Duodenal mucosa (tissue), 2 donors: Measurements from ENCODE around the gene GAGE13.
"Not testable (repeated sequence)": the region's sequence is repeated elsewhere in the genome, so short reads cannot be mapped to it uniquely, and the experiment has no call there.

Source experiments
- H3K27ac ChIP-seq: one replicate; pipeline ENCODE4 v1.7.0; 2013; ENCODE audit warnings: low read depth, low read length
- H3K27me3 ChIP-seq, 2 donors: one replicate each; pipeline ENCODE4 v1.7.0; 2013; ENCODE audit warnings: low read length in 2 of 2, control low read depth in 1 of 2; ENCODE audit not compliant: insufficient read depth in 2 of 2, control insufficient read depth in 1 of 2
- H3K36me3 ChIP-seq, 2 donors: one replicate each; pipeline ENCODE4 v1.7.0; 2013; ENCODE audit warnings: low read length in 2 of 2, control low read depth in 1 of 2; ENCODE audit not compliant: insufficient read depth in 2 of 2, control insufficient read depth in 1 of 2
- H3K4me1 ChIP-seq, 2 donors: one replicate each; pipeline ENCODE4 v1.7.0; 2013; ENCODE audit warnings: low read length in 2 of 2, control low read depth in 1 of 2; ENCODE audit not compliant: insufficient read depth in 2 of 2, control insufficient read depth in 1 of 2
- H3K4me3 ChIP-seq, 2 donors: one replicate each; pipeline ENCODE4 v1.7.0; 2013; ENCODE audit warnings: low read length in 2 of 2, low read depth in 1 of 2
- H3K9ac ChIP-seq, 2 donors: one replicate each; pipeline ENCODE4 v1.7.0; 2013; ENCODE audit warnings: low read length in 2 of 2, low read depth in 1 of 2
- H3K9me3 ChIP-seq, 2 donors: one replicate each; pipeline ENCODE4 v1.7.0; 2013; ENCODE audit warnings: low read length in 2 of 2, control low read depth in 1 of 2; ENCODE audit not compliant: control insufficient read depth in 1 of 2

The GAGE13 gene, protein sequence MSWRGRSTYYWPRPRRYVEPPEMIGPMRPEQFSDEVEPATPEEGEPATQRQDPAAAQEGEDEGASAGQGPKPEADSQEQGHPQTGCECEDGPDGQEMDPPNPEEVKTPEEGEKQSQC

DNA sequence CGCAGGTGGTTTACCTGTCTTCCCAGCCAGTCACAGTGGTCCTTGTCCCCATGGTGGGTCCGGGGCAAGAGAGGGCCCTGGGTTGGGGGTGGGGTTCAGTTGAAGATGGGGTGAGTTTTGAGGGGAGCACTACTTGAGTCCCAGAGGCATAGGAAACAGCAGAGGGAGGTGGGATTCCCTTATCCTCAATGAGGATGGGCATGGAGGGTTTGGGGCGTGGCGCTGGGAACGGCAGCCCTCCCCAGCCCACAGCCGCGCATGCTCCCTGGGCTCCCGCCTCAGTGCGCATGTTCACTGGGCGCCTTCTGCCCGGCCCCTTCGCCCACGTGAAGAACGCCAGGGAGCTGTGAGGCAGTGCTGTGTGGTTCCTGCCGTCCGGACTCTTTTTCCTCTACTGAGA is at the start of gene GAGE13:
GAGE13 (plus strand) TSS at position 301 of the 400 bp plus-strand sequence. CDS start 1,156 bp downstream, outside the sequence.
- H3K9me3 ChIP-seq, H3K27me3 ChIP-seq, H3K4me1 ChIP-seq, H3K9ac ChIP-seq, H3K4me3 ChIP-seq, H3K36me3 ChIP-seq, H3K27ac ChIP-seq: not testable (repeated sequence)

DNA sequence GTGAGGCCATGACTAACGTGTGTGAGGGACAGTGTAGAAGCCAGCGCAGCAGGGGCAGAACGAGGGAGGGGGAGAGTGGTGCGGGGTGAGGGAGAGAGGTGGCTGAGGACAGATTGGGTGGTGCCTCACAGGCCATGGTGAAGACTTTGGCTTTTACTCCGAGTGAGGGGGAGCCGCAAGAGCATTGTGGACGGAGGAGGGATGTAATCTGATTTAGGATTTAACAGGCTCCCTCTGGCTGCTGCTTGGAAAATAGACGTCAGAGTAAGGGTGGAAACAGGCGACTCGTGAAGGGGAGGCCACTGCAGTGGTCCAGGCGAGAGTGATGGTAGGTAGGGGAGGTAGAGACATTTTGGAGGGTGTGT is 48.8 kb upstream of the GAGE13 start:
- H3K9ac ChIP-seq: no peak overlapping the region
- H3K27me3 ChIP-seq: no peaks in the 10 kb centered on the region
- H3K4me3 ChIP-seq: no peak overlapping the region
- H3K36me3 ChIP-seq: no peaks in the 10 kb centered on the region
- no peaks in the 10 kb centered on the region for H3K9me3 ChIP-seq
- no peak overlapping the region for H3K27ac ChIP-seq
- H3K4me1 ChIP-seq: no peaks in the 10 kb centered on the region

DNA sequence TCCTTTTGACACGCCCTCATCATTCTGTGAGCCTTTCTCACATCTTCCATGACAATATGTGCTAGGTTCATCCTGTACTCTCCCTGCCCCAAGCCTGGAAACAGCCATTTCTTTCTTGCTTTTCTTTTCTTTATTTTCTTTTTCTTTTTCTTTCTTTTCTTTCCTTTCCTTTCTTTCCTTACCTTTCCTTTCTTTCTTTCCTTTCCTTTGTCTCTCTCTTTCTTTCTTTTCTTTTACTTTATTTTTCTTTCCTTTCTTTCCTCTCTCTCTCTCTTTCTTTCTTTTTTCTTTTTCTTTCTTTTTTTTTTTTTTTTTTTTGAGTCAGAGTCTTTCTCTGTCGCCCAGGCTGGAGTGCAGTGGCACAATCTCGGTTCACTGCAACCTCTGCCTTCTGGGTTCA is 47.2 kb upstream of the GAGE13 start:
- H3K4me1 ChIP-seq: no peaks in the 10 kb centered on the region
- H3K27ac ChIP-seq: no peak overlapping the region
- no peak overlapping the region for H3K9ac ChIP-seq
- no peaks in the 10 kb centered on the region for H3K36me3 ChIP-seq
- no peaks in the 10 kb centered on the region for H3K27me3 ChIP-seq
- no peak overlapping the region for H3K4me3 ChIP-seq
- H3K9me3 ChIP-seq: no peaks in the 10 kb centered on the region

DNA sequence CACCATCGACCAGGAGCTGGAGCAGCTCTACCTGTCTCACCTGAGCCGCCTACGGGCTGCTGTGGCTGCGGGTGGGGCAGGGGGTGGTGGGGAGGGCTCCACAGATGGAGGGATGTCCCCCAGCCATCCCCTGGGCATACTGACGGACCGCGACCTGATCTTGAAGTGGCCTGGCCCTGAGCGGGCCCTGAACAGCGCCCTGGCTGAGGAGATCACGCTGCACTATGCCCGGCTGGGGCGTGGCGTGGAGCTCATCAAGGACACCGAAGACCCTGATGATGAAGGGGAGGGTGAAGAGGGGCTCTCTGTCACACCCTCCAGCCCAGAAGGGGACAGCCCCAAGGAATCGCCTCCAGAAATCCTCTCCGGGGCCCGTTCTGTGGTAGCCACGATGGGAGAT is 45.2 kb upstream of the GAGE13 start:
- Histone ChIP-seq H3K4me1 (no peaks in the 10 kb centered on the region), H3K9me3 (no peaks in the 10 kb centered on the region), H3K27ac (no peak overlapping the region), H3K9ac (no peak overlapping the region), H3K36me3 (no peaks in the 10 kb centered on the region), H3K27me3 (no peaks in the 10 kb centered on the region), H3K4me3 (no peak overlapping the region)

DNA sequence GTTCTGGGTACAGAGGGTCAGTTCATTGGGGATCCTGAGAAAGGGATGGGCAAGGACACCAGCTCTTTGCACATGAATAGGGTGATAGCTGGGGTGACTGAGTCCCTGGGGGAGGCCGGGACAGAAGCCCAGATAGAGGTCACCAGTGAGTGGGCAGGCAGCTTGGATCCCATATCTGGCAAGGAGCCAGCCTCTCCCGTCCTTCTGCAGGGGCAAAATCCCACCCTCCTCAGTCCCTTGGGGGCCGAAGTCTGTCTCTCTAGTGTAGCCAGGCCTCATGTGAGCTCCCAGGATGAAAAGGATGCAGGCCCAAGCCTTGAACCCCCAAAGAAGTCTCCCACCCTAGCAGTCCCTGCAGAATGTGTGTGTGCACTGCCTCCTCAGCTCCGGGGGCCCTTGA is 44.8 kb upstream of the GAGE13 start:
- Histone ChIP-seq H3K4me3 (no peak overlapping the region), H3K9me3 (no peaks in the 10 kb centered on the region), H3K27me3 (no peaks in the 10 kb centered on the region), H3K9ac (no peak overlapping the region), H3K36me3 (no peaks in the 10 kb centered on the region), H3K4me1 (no peaks in the 10 kb centered on the region), H3K27ac (no peak overlapping the region)

DNA sequence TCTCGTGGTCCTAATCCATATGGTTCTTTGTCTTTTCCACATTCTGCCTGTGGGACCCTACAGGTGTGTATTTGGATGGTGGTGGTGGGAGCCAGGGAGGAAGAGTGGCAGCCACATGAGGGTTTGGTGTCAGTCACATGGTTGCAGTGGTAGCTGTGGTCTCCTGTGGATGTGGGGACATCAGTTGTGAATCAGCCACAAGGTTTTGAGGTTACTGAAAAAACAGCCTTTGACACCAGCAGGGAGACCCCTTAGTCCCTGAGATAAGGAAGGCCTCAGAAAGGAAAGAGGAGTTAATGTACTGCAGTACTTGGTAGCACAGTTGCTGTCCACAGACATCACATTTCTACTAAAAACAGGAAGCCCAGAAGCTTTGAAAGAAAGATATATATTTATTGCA is 43.7 kb upstream of the GAGE13 start:
- Histone ChIP-seq H3K27ac (no peak overlapping the region), H3K4me1 (no peaks in the 10 kb centered on the region), H3K9ac (no peak overlapping the region), H3K4me3 (no peak overlapping the region), H3K9me3 (no peaks in the 10 kb centered on the region), H3K27me3 (no peaks in the 10 kb centered on the region), H3K36me3 (no peaks in the 10 kb centered on the region)

DNA sequence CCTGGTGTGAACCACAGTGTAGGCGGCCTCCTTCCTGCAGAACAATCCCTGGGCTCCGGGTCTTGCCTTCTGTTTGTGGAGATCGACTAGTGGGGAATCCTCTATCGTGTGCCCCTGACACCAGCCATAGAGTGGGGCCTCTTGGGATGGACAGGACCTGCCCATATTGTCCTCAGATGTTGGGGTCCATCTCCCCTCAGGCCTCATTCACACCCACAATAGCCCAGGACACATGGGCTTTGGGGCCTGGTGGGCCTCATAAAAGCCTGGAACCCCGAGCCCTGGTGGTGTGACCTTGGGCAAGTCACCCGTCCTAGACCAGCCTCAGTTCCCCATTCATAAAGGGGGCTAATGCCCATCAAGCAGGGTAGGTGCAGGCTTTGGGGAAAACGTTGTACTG is 41.2 kb upstream of the GAGE13 start:
- H3K36me3 ChIP-seq: no peaks in the 10 kb centered on the region
- H3K9ac ChIP-seq: no peak overlapping the region
- no peaks in the 10 kb centered on the region for H3K9me3 ChIP-seq
- H3K27ac ChIP-seq: no peak overlapping the region
- H3K4me1 ChIP-seq: no peaks in the 10 kb centered on the region
- no peak overlapping the region for H3K4me3 ChIP-seq
- H3K27me3 ChIP-seq: no peaks in the 10 kb centered on the region

DNA sequence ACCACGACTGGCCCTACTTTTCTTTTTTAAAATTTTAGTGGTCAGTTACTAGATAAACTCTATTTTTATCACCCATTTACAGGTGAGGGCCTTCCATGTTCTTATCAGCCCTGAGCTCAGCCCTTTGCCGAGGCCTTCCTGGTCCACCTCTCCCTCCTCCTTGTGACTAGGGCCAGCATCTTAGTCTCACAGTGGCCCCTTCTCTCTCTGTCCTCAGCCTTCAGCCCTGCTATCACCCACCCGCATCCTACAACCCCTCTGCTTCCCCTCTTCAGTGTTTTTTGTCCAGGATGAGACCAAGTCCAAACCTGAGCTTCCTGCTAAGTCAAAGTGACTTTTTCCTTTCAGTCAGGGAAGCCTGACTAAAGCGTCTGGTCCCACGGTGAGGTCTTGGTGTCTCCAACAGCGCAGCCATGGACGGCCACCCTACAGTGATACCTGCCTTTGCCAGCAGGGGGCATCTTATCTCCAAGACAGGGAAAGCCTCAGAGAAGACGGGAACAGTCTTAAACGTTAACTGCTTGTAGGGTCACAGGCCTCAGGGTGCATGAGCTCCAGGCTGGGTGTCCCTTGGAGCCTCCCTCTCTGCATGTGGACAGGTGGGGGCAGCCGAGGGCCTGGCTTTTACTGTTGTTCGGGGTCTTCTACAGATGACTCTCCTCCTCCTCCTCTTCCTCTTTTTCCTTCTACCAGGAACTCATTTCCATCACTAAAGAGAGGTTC is 39.6 kb upstream of the GAGE13 start:
- no peaks in the 10 kb centered on the region for H3K9me3 ChIP-seq
- no peaks in the 10 kb centered on the region for H3K36me3 ChIP-seq
- H3K27ac ChIP-seq: no peak overlapping the region
- no peaks in the 10 kb centered on the region for H3K4me1 ChIP-seq
- no peaks in the 10 kb centered on the region for H3K27me3 ChIP-seq
- no peak overlapping the region for H3K9ac ChIP-seq
- no peak overlapping the region for H3K4me3 ChIP-seq

DNA sequence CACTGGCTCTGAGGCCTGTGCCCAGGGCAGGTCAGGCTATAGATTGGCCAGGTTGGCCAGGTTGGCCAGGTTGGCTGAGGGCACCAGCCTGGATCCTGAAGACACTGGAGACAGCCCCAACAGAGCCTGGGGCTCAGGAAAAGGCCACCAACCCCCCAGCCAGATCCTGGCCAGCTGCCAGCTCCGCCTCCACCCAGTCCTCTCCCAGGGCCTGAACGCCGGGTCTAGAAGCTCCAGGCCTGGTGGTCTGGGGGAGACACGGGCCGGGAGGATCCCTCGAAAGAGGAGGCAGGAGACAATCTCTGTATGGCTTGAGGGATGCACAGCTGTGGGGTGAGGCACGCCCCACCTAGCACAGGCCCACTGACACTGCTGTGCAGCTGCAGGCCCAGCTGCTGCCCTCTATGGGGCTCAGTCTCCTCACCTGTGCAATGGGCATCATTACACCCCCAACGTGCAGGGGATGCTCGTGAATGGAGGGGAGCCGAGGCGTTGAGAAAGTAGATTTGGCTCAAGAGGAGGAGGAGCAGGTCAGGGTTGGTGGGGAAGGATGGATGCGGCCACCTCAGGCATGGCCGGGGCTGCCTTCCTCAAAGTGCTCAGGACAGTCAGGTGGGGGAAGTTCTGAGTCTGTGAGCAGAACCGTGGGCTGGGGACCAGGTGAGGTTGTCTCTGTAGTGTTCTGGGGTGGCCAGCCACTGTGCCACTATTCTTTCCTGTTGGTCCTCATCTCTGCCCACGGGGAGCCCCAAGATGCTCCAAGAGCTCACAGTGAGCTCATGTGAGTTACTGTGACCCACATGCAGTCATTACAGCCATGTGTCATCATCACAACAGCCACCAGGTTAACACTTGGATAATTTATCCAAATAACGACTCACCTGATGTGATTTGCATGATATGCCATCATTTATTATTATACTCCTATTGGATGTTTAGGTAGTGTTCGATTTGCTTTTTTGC is 38.7 kb upstream of the GAGE13 start:
- no peak overlapping the region for H3K4me3 ChIP-seq
- no peaks in the 10 kb centered on the region for H3K27me3 ChIP-seq
- H3K4me1 ChIP-seq: no peaks in the 10 kb centered on the region
- H3K36me3 ChIP-seq: no peaks in the 10 kb centered on the region
- no peak overlapping the region for H3K9ac ChIP-seq
- no peaks in the 10 kb centered on the region for H3K9me3 ChIP-seq
- no peak overlapping the region for H3K27ac ChIP-seq

DNA sequence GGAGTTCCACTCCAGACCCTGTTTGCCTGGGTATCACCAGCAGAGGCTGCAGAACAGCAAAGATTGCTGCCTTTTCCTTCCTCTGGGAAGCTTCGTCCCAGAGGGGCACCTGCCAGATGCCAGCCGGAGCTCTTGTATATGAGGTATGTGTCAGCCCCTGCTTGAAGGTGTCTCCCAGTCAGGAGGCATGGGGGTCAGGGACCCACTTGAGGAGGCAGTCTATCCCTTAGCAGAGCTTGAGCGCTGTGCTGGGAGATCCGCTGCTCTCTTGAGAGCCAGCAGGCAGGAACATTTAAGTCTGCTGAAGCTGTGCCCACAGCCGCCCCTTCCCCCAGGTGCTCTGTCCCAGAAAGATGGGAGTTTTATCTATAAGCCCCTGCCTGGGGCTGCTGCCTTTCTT is 32.1 kb upstream of the GAGE13 start:
- H3K27me3 ChIP-seq, H3K4me3 ChIP-seq, H3K9ac ChIP-seq, H3K4me1 ChIP-seq, H3K9me3 ChIP-seq, H3K27ac ChIP-seq, H3K36me3 ChIP-seq: not testable (repeated sequence)
